HFFc6 (cell line): ENCODE measurements around the gene ENSA. TPM values are rescaled to one million over a fixed set of nuclear protein-coding genes. Genes with fewer than 3 reads are reported as not detected.

Experiments used
- DNase-seq: peaks from one replicate; pipeline ENCODE4 v3.0.0-alpha.2; 2018
- H3K27ac Mint-ChIP-seq: 2 replicates; pipeline ENCODE4 v1.8.0; 2020; ENCODE audit warnings: mild to moderate bottlenecking, mixed read lengths
- H3K27me3 Mint-ChIP-seq: 2 replicates; pipeline ENCODE4 v1.8.0; 2021; ENCODE audit warnings: mild to moderate bottlenecking, moderate library complexity, mixed read lengths; ENCODE audit not compliant: insufficient read depth
- H3K36me3 Mint-ChIP-seq: 2 replicates; pipeline ENCODE4 v1.8.0; 2021; ENCODE audit warnings: low read depth, mixed read lengths
- H3K4me1 Mint-ChIP-seq: 2 replicates; pipeline ENCODE4 v1.8.0; 2020; ENCODE audit warnings: low read depth, mixed read lengths
- H3K4me3 Mint-ChIP-seq: 2 replicates; pipeline ENCODE4 v1.8.0; 2020; ENCODE audit warnings: mild to moderate bottlenecking, moderate library complexity, mixed read lengths
- H3K9me3 Mint-ChIP-seq: 2 replicates; pipeline ENCODE4 v1.8.0; 2020; ENCODE audit warnings: mild to moderate bottlenecking, mixed read lengths
- CTCF ChIP-seq: fragments of 200-600 bp; sonication (generic); IDR thresholded peaks from 2 replicates; pipeline ENCODE4 v1.5.0; 2021; ENCODE audit warnings: antibody characterized with exemption, mild to moderate bottlenecking
- total RNA-seq, 6 experiments: library from RNA; stranded (reverse); fragmentation: NEBNext Ultra II Directional; extraction: Animal tissue kit (Norgen Biotek cat#: 25700); gene quantifications; 2 replicates in 1 of 6; 3 replicates in 5 of 6; pipeline ENCODE4 v1.2.3, GENCODE V29; 2021

ENSA gene
- total RNA-seq, 6 experiments from 2014 or later: 111 to 124 (median 119) TPM

GRCh38 chr1:150622303-150622975, 7.0 kb downstream of the ENSA start:
- no peak for TF ChIP-seq CTCF
- Mint-ChIP-seq H3K27me3 (no peaks in the 10 kb centered on the region), H3K9me3 (no peaks in the 10 kb centered on the region), H3K4me3 (no peak overlapping the region), H3K4me1 (peaks cover 45% of the 10 kb centered on the region), H3K27ac (peak overlapping the region; percentile 60), H3K36me3 (peaks cover 54% of the 10 kb centered on the region)
- DNase-seq: no peak

GRCh38 chr1:150621497-150622302, 7.7 kb downstream of the ENSA start:
- H3K4me3 Mint-ChIP-seq: no peak overlapping the region
- peak; percentile 59 for DNase-seq
- peak; percentile 88 for TF ChIP-seq CTCF

GRCh38 chr1:150620919-150621318, 8.5 kb downstream of the ENSA start:
- no peak for TF ChIP-seq CTCF
- Mint-ChIP-seq H3K36me3 (peaks cover 59% of the 10 kb centered on the region), H3K27ac (peak overlapping the region; percentile 68; the same call in 1 of the 2 replicates), H3K27me3 (peaks cover 4% of the 10 kb centered on the region), H3K9me3 (no peaks in the 10 kb centered on the region), H3K4me3 (no peak overlapping the region), H3K4me1 (peaks cover 52% of the 10 kb centered on the region)
- no peak for DNase-seq

More at GRCh38 chr1:150621497-150622302, 7.7 kb downstream of the ENSA start:
- Mint-ChIP-seq H3K27ac (peak overlapping the region; percentile 60), H3K36me3 (peaks cover 55% of the 10 kb centered on the region), H3K9me3 (no peaks in the 10 kb centered on the region), H3K27me3 (no peaks in the 10 kb centered on the region), H3K4me1 (peaks cover 45% of the 10 kb centered on the region)

GRCh38 chr1:150619576-150620509, 9.6 kb downstream of the ENSA start:
- peak; percentile 88 for DNase-seq
- Mint-ChIP-seq H3K4me1 (peaks cover 62% of the 10 kb centered on the region), H3K27me3 (peaks cover 4% of the 10 kb centered on the region), H3K9me3 (no peaks in the 10 kb centered on the region; the same call in 1 of the 2 replicates), H3K27ac (peak overlapping the region; percentile 68), H3K36me3 (peaks cover 64% of the 10 kb centered on the region), H3K4me3 (peak overlapping the region; percentile 45)
- peak; percentile 66 for TF ChIP-seq CTCF
